HEK293 (cell line): ENCODE data around the gene GDAP1L1.

ENCODE experiments used
- CTCF ChIP-seq: fragments of 450-650 bp; formaldehyde crosslinking; IDR thresholded peaks from 2 replicates; pipeline ENCODE4 v1.5.1; 2016; ENCODE audit warnings: missing biosample characterization, missing genetic modification characterization
- PRDM10 ChIP-seq: fragments of 450-650 bp; formaldehyde crosslinking; IDR thresholded peaks from 2 replicates; pipeline ENCODE4 v1.5.1; 2016; ENCODE audit warnings: missing biosample characterization, missing genetic modification characterization
- PRDM4 ChIP-seq: fragments of 450-650 bp; formaldehyde crosslinking; IDR thresholded peaks from 2 replicates; pipeline ENCODE4 v1.5.1; 2017; ENCODE audit warnings: missing biosample characterization, missing genetic modification characterization
- SP2 ChIP-seq: fragments of 450-650 bp; formaldehyde crosslinking; IDR thresholded peaks from 2 replicates; pipeline ENCODE4 v1.5.1; 2016; ENCODE audit warnings: missing biosample characterization, missing genetic modification characterization
- ZNF138 ChIP-seq: fragments of 450-650 bp; formaldehyde crosslinking; IDR thresholded peaks from 2 replicates; pipeline ENCODE4 v1.5.1; 2016; ENCODE audit warnings: missing biosample characterization, missing genetic modification characterization, borderline replicate concordance
- ZNF24 ChIP-seq: fragments of 450-650 bp; formaldehyde crosslinking; IDR thresholded peaks from 2 replicates; pipeline ENCODE4 v1.5.1; 2016; ENCODE audit warnings: missing biosample characterization, missing genetic modification characterization
- ZNF274 ChIP-seq, 2 experiments: fragments of 200-500 bp in 1 of 2; fragments of 450-650 bp in 1 of 2; sonication (Bioruptor generic) in 1 of 2; formaldehyde crosslinking in 1 of 2; IDR thresholded peaks; 2 replicates each; pipeline versions ENCODE4 v1.5.1 to v1.6.1; 2014 to 2016; ENCODE audit warnings: borderline replicate concordance in 1 of 2, inconsistent platforms in 1 of 2, low read length in 1 of 2, missing biosample characterization in 1 of 2, missing genetic modification characterization in 1 of 2
- ZNF510 ChIP-seq: fragments of 450-650 bp; formaldehyde crosslinking; IDR thresholded peaks from 2 replicates; pipeline ENCODE4 v1.5.1; 2018; ENCODE audit warnings: mild to moderate bottlenecking, missing genetic modification characterization, missing biosample characterization; ENCODE audit not compliant: insufficient replicate concordance

DNA sequence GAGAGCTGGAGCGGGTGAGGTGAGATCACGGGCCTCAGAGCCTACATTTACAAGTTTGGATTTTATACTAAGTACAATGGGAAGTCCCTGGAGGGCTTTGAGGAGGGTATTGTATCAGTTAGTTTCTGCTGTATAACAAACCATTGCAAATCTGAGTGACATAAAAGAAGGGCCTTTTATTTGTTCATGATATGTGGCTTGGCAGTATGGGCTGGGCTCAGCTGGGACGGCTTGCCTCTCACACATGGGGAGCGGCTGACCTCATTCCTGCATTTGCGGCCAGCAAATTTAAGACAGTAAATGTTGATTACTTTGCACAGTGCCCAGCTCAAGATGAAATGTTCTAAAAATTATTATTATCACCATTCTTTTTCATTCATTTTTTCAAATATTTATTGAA lies 21.7 kb downstream of the GDAP1L1 start:
- TF ChIP-seq ZNF274 (IDR thresholded peaks at IDR 0.05; ENCODE audit: low read length) (no peak), ZNF274 (tag by site-specific recombination; IDR thresholded peaks at IDR 0.05; ENCODE audit: borderline replicate concordance) (no peak), SP2 (tag by site-specific recombination) (no peak), CTCF (tag by site-specific recombination) (no peak), ZNF138 (tag by site-specific recombination) (no peak), ZNF510 (no peak), PRDM4 (tag by site-specific recombination) (no peak), PRDM10 (tag by site-specific recombination) (no peak), ZNF24 (tag by site-specific recombination) (no peak)
